WI38 (cell line): Measurements from ENCODE around the gene RSPH1.

Experiments
- H3K4me3 ChIP-seq: 2 replicates; pipeline ENCODE4 v1.5.1; 2011; ENCODE audit warnings: low read depth, mild to moderate bottlenecking, control low read depth, low read length
- TF ChIP-seq, protein P1 (sequence below): IDR thresholded peaks from 2 replicates; pipeline ENCODE4 v1.5.1; 2012; ENCODE audit warnings: low read depth, mild to moderate bottlenecking, control low read depth, low read length

Gene RSPH1

DNA sequence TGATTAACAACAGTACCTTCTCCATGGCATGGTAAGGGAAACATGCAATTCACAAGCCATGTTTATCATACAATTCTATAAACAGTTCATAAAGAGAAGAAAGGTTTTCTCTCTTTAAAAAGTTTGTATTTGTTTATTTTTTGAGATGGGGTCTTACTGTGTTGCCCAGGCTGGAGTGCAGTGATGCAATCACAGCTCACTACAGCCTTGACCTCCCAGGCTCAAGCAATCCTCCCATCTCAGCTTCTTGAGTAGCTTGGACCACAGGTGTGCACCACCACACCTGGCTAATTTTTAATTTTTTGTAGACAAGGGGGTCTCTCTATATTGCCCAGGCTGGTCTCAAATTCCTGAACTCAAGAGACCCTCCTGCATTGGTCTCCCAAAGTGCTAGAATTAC lies 45.6 kb upstream of the RSPH1 start:
- H3K4me3 ChIP-seq, result no peak overlapping the region
- TF ChIP-seq, protein P1, sequence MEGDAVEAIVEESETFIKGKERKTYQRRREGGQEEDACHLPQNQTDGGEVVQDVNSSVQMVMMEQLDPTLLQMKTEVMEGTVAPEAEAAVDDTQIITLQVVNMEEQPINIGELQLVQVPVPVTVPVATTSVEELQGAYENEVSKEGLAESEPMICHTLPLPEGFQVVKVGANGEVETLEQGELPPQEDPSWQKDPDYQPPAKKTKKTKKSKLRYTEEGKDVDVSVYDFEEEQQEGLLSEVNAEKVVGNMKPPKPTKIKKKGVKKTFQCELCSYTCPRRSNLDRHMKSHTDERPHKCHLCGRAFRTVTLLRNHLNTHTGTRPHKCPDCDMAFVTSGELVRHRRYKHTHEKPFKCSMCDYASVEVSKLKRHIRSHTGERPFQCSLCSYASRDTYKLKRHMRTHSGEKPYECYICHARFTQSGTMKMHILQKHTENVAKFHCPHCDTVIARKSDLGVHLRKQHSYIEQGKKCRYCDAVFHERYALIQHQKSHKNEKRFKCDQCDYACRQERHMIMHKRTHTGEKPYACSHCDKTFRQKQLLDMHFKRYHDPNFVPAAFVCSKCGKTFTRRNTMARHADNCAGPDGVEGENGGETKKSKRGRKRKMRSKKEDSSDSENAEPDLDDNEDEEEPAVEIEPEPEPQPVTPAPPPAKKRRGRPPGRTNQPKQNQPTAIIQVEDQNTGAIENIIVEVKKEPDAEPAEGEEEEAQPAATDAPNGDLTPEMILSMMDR, result no peak

DNA sequence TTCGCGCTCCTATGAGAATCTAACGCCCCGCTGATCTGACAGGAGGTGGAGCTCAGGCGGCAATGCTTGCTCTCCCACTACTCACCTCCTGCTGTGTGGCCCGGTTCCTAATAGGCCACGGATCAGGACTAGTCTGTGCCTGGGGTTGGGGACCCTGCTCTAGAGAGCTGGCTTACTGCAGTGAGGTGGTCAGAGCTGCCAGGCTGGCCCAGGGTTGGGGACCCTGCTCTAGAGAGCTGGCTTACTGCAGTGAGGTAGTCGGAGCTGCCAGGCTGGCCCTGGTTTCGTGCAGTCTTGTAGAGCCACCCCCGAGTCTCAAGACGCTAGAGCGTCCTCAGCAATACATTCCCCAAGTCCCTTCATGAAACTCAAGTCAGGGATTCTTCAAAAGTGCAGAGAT lies 45.1 kb upstream of the RSPH1 start:
- H3K4me3 ChIP-seq, result no peak overlapping the region
- TF ChIP-seq, protein P1, result no peak

DNA sequence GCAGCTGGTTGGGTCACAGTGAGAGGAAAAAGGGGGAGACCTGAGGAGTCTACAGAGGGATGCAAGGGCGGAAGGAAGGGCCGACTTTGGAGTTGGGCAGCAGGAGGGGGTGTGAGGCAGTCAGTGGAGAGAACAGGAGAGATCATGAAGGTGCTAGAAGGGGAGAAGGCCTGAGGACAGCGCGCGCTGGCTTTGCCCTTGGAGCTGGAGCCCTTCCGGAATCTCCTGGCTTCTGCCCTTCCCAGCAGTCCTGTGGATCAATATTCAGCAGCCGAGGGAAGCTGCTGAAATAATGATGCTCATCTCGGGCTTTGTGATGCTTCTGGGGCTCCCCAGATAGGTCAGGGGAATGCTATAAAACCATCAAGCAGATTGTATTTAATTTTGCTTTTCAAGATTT lies 44.4 kb upstream of the RSPH1 start:
- TF ChIP-seq, protein P1, result no peak
- no peak overlapping the region for H3K4me3 ChIP-seq

DNA sequence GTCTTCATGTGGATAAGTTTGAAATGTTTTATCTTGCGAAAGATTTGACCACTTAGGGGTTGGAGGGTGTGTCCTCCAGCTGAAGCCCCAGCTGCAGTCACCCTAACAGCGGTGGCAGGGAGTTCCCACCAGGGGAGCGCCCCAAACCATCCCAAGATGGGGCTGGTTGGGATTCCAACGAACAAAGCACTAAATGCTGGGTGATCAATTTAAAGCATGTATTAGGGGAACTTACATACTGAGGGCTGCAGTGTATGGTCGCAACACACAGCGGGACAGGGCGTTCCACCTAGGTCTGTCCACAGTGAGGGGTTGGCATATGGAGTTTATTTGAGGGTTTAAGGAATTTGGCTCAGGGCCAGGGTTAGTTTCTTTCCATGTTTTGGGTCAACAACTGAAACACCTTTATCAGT lies 43.9 kb upstream of the RSPH1 start:
- TF ChIP-seq, protein P1, result peak; percentile 13; the same call in 1 of the 2 replicates
- no peak overlapping the region for H3K4me3 ChIP-seq

DNA sequence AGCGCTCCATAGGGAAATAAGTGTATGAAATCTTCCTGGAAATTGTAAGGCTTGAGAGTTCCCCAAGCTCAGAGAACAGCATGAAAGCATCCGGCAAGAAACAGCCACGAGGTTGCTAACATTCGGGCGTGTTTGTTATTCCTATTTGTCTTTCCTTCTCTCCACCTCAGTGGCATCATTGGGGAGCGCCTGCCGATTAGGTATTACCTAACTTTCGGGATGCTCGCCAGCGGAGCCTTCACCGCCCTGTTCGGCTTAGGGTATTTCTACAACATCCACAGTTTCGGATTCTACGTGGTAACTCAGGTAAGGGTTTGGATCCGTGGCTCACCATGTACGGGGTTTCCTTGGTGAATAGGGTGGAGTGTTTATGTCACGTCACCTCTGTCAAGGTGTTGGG lies 43.3 kb upstream of the RSPH1 start:
- H3K4me3 ChIP-seq, result no peak overlapping the region
- TF ChIP-seq, protein P1, result no peak

DNA sequence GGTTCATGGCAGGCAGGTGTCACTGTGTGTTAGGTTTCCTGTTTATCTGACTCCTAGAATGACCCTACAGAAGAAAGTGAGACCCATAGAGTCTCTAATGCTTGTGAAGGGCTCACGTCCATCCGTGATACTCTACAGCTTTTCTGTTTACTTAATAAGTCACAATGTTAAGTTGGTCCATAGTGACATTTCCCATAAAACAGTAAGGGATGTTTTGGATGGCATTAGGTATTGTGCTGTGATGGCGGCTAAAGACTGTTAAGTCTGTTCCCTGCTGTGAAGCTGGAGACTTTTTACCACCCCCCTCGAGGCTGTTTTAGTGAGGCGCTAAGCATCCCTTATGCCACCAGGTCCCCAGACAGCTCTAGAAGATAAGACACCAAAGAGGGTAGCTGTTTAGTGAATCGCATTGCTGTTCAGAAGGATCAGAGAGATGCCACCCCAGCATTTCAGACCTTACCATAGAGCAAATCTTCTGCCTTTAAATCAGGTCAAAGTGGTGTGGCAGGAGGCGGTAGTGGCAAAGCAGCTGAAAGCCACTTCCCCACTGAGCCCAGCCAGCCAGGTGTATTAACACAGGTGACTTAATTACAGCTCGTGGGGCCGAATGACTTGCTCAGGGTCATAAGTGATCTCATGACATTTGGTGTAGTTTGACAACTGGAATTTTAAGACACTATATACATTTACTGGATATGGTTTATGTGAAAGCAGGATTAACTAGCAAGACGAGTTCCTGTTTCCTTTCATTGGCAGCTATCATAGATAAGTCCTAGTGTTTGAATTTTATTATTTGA lies 42.7 kb upstream of the RSPH1 start:
- no peak overlapping the region for H3K4me3 ChIP-seq
- TF ChIP-seq, protein P1, result no peak

DNA sequence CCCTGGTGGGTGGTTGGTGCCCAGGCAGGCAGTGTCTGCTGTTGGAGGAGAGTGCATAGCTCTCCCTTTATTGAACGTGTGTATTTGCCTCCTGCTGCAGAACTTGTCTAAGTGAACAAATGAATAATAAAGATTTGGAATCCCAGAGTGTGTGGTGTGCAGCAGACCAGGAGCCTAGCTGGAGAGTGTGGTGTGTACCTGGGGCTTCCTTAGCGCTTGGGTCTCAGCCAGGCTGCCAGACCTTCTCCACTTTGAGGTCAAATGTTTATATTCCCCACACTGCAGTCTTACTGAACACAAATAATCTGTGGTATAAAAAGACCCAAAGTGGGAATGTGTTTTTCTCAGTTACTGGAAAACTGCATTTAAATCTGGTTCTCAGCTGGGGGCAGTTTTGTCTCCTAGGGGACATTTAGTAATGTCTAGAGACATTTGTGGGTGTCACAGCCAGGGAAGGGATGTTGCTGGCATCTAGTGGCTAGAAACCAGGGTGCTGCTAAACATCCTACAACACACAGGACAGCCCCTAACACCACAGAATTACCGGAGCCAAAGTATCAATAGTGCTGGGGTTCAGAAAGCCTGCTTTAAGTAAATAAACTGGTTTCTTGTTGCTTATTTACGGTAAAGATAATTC lies 41.2 kb upstream of the RSPH1 start:
- TF ChIP-seq, protein P1, result no peak
- H3K4me3 ChIP-seq, result no peak overlapping the region
